Right ventricle myocardium superior (tissue), 1 donor: ENCODE measurements around the gene MYPN. TPM values are rescaled to one million over a fixed set of nuclear protein-coding genes. Genes with fewer than 3 reads are reported as not detected.
"Not testable (repeated sequence)": the region's sequence is repeated elsewhere in the genome, so short reads cannot be mapped to it uniquely, and the experiment has no call there.

Source experiments
- ATAC-seq: fragments of 200-7000 bp; cut with Tn5 transposase; one replicate; pipeline ENCODE4 v1.9.1; 2020; ENCODE audit warnings: mild to moderate bottlenecking; ENCODE audit not compliant: poor library complexity
- DNase-seq: peaks from one replicate; pipeline ENCODE4 v3.0.0-alpha.2; 2020
- intact Hi-C: fragments of 100-400 bp; cut with DNase I; formaldehyde crosslinking; loops from one replicate; pipeline ENCODE4 v1.11.2; 2022
- long read RNA-seq: library from polyadenylated mRNA; unstranded; transcript quantifications from one replicate; pipeline ENCODE4 v2.0.0, GENCODE V29; 2021
- total RNA-seq: library from RNA; stranded (reverse); fragmentation: NEBNext Ultra II Directional; extraction: Animal tissue kit (Norgen Biotek cat#: 25700); gene quantifications from one replicate; pipeline ENCODE4 v1.2.1, GENCODE V29; 2021
- donor health status: DM: no; HTN: yes; CAD: no; lungs with severe emphysema.

Gene MYPN
- total RNA-seq = 92.0 TPM
- long read RNA-seq, partial matches to known transcripts = 121 of 132 reads
- long read RNA-seq, other reads (novel, unspliced or antisense) = 11 of 132 reads

DNA sequence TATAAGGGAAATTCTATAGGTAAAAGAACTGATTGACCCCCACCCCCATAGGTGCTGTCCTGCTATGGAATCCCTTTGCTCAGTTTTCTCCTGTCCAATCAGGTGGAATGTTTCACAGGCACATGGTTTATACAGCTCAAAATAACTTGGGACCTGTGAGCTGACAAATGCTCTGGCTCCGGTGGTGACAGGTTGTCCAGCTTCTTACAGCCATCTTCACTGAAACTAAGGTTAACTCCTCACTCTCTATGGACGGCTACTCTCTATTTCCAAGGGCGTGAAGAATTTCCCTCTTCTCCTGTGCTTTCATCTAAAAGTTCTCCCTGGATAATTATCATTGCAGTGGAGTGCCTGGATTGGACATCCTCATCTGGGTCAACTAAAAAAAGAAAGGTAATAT is at the start of gene MYPN:
MYPN (plus strand) TSS at position 158 of the 400 bp plus-strand sequence. CDS start 11,951 bp downstream, outside the sequence.
- intact Hi-C loops = no loop called here
- no peak for DNase-seq
- ATAC-seq = peak; percentile 89

DNA sequence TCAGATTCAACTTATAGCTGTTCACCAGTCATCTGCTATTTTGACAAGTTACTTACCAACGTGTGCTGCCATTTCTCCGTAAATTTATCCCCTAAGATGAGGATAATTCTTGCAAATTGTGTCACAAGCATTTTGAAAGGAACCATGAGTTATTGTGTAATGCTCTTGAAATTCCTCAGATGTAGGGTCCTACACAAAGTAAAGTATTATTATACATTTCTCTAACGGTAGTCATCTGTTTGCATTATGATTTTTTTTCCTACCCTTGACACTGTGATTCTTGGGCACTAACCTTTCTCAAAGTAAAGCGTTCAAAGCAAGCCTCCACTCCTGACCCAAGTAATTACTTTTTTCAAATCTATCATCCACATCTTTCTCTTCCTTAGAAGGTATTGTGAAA is 42.3 kb upstream of the MYPN start:
- DNase-seq (no peak), ATAC-seq (no peak)
- intact Hi-C loops = no loop called here

DNA sequence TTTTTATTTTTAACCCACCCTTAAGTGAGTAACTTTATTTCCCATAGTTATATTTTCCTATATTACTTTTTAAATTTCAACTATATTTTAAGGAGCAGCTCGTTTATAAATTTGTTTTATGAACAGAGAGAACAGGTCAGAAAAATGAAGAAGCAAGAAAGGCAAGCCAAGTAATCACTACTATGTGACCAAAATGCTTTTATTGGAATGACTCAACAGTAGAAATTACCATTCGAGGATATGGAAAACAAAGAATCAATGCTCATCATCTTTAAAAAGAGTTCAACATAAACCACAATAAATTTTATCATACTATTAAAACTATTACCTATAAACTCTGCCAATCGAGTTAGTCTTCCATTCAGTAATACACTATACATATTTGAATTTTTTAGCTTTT is 41.8 kb upstream of the MYPN start:
- intact Hi-C loops = no loop called here
- DNase-seq (no peak), ATAC-seq (no peak)

DNA sequence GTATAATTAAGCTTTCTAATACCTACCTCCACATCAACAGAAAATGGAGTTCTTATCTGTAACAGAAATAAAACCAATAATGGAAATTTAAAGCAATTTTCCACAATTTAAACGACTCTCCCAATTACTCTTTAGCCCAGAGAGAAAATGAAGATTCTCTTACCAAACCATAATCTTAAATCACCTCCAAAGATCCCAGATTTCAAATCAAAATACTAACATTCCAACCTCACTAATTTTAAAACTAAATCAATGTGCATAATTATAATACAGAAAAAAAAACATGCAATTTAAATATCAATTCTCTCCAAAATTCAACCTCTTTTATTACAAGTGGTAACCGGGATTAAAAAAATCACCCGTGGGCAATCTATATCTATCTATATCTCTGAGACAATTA is 35.7 kb upstream of the MYPN start:
- intact Hi-C loops = loop anchor here (10.0 kb wide), 1 partner anchor 251 kb away; no protein-coding TSS in a partner anchor
- DNase-seq (no peak), ATAC-seq (no peak)

- intact Hi-C loops = loop anchor here (10.0 kb wide), 1 partner anchor 251 kb away; no protein-coding TSS in a partner anchor
- peak; percentile 62 for ATAC-seq
- no peak for DNase-seq
Measured at GRCh38 chr10:68074031-68074774, 35.1 kb upstream of the MYPN start.

- intact Hi-C loops = loop anchor here (10.0 kb wide), 1 partner anchor 250 kb away; no protein-coding TSS in a partner anchor
- peak; percentile 96 for DNase-seq
Measured at GRCh38 chr10:68074775-68075549, 34.3 kb upstream of the MYPN start, which contains the start of gene HERC4. Gene HERC4, minus strand, starts transcription at chr10:68075283. Its CDS starts 2,175 bp downstream, at chr10:68073108.

GRCh38 chr10:68075550-68076004 is 33.7 kb upstream of the MYPN start:
- intact Hi-C loops = loop anchor here (10.0 kb wide), 1 partner anchor 249 kb away; no protein-coding TSS in a partner anchor
- ATAC-seq (no peak), DNase-seq (no peak)

More at GRCh38 chr10:68074775-68075549, 34.3 kb upstream of the MYPN start, which contains the start of gene HERC4:
- peak; percentile 99 for ATAC-seq

- intact Hi-C loops = loop anchor here (10.0 kb wide), 1 partner anchor 249 kb away; no protein-coding TSS in a partner anchor
- ATAC-seq, DNase-seq: not testable (repeated sequence)
Measured at GRCh38 chr10:68076081-68076480, 33.2 kb upstream of the MYPN start.

DNA sequence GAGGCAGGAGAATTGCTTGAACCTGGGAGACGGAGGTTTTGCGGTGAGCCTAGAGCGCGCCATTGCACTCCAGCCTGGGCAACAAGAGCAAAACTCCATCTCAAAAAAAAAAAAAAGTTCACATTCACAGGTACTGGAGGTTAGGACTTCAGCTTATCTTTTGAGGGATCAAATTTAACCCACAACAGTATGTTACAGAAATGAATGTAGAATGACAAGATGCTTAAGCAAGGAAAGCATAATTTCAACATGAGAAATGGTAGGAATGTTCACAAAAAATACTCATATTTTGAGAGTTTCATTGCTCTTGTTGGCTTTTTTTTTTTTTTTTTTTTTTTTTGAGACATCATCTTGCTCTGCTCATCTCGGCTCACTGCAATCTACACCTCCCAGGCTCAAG is 32.3 kb upstream of the MYPN start:
- ATAC-seq (no peak), DNase-seq (no peak)
- intact Hi-C loops = loop anchor here (10.0 kb wide), 1 partner anchor 248 kb away; no protein-coding TSS in a partner anchor

DNA sequence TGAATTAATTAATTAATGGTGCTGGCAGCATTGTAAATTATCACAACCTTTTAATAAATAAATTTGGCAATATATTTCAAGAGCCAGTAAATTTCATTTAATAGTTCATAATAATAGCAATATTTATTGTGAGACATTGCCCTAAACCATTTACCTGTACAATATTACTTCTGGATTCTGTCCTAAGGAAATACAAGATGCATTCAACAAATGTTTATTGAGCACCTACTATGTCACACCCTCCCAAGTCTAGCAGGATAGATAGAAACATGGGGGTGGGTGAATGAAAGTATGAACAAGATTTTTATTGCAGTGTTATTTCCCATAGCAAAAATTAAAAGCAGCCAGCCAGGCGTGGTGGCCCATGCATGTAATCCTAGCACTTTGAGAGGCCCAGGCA is 29.9 kb upstream of the MYPN start:
- intact Hi-C loops = loop anchor here (10.0 kb wide), 1 partner anchor 245 kb away; no protein-coding TSS in a partner anchor
- ATAC-seq (no peak), DNase-seq (no peak)

DNA sequence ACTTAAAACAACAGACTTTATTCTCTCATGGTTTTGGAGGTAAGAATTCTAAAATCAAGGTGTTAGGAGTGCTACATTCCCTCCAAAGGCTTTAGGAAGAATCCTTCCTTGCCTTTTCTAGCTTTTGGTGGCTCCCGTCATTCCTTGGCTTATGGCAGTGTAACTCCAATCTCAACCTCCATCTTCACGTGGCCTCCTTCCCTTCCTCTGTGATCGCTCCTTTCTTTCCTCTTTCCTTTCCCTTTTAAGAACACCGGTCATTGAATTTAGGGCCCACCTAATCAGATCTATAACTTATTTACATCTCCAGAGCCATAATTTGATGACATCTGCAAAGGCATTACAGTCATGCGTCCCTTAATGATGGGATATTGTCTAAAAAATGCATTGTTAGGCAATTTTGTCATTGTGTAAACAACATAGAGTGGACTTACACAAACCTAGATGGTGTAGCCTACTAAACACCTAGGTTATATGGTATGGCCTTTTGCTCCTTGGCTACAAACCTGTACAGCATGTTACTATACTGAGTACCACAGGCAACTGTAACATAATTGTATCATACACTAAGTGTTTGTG is 28.3 kb upstream of the MYPN start:
- intact Hi-C loops = loop anchor here (5.0 kb wide), 1 partner anchor 76 kb away; no protein-coding TSS in a partner anchor
- ATAC-seq (no peak), DNase-seq (no peak)

DNA sequence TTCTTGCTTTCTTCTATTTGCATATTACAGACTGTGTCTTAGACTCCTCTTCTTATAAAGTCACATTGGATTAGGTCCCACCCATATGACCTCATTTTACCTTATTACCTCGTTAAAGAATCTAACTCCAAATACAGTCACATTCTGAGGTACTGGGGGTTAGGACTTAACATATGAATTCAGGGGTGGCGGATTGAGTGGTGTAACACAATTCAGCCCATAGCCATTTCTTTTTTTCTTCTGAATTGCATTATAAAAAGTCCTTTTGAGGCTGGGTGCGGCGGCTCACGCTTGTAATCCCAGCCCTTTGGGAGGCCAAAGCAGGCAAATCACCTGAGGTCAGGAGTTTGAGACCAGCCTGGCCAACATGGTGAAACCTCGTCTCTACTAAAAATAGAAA is 27.4 kb upstream of the MYPN start:
- no peak for ATAC-seq
- no peak for DNase-seq
- intact Hi-C loops = loop anchor here (5.0 kb wide), 1 partner anchor 75 kb away; no protein-coding TSS in a partner anchor

DNA sequence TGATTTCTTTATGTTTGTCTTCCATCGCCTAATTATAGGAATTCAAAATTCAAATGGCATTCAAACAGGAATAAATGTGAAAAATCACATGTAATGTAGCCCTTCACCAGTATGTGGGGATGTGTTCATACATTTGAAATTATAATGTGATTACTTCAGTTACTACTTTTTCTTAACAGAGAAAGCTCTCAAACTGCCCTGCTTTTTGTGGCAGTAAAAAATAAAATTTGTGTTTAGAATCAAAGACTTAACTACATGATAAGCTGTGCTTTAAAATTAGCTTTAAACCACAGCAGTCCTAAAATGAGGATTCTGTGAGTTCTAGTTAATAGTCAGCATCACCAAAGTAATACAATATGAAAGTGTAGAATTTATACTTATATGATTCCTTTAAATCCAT is 26.4 kb upstream of the MYPN start:
- DNase-seq (no peak), ATAC-seq (peak; percentile 67)
- intact Hi-C loops = loop anchor here (5.0 kb wide), 1 partner anchor 74 kb away; no protein-coding TSS in a partner anchor

- intact Hi-C loops = loop anchor here (5.0 kb wide), 1 partner anchor 73 kb away; no protein-coding TSS in a partner anchor
- ATAC-seq (no peak), DNase-seq (no peak)
Measured at GRCh38 chr10:68083953-68084352, 25.3 kb upstream of the MYPN start.

- intact Hi-C loops = loop anchor here (5.0 kb wide), 1 partner anchor 73 kb away; no protein-coding TSS in a partner anchor
- no peak for ATAC-seq
Measured at GRCh38 chr10:68084469-68084868, 24.8 kb upstream of the MYPN start.

DNA sequence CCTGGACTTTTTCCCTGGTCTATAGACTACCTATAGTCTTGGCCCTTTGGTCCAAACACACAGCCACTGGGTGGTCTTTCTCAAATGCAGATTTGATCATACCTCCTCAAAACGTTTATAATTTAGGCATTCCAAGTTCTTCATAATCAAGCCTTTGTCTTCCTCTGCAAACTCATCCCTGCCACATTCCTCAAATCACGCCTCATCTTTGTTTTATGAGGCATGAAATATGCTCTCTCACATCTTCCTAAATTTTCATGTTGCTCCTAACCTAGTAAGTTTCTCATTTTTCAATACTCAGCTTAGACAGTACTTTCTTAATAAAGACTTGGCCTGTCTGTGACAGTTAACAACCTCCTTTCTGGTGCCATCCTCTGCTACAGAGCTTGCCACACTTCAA is 23.3 kb upstream of the MYPN start:
- intact Hi-C loops = no loop called here
- DNase-seq (no peak), ATAC-seq (no peak)

More at GRCh38 chr10:68084469-68084868, 24.8 kb upstream of the MYPN start:
- DNase-seq = no peak

- DNase-seq (no peak), ATAC-seq (no peak)
- intact Hi-C loops = no loop called here
Measured at GRCh38 chr10:68086910-68087684, 22.2 kb upstream of the MYPN start.
